Activated CD8-positive, alpha-beta memory T cell treated with anti-CD3 and anti-CD28 coated beads, Interleukin-2, amount 50 U/mL, for 4 hours (primary cell): ENCODE results near the gene GPER1.
A peak's percentile ranks its signal among the peaks of the same experiment; 100 is the strongest.
"Not testable (repeated sequence)": the region's sequence is repeated elsewhere in the genome, so short reads cannot be mapped to it uniquely, and the experiment has no call there.

Experiments
- DNase-seq: peaks from one replicate; pipeline ENCODE4 v3.0.0-alpha.2; 2020

The GPER1 gene

GRCh38 chr7:1087952-1088920 is at the start of gene GPER1:
Gene GPER1, plus strand, starts transcription at chr7:1088113. Its CDS starts 3,616 bp downstream, at chr7:1091729.
- DNase-seq = no peak

- not testable (repeated sequence) for DNase-seq
Measured at GRCh38 chr7:1040233-1040632, 47.7 kb upstream of the GPER1 start.

- no peak for DNase-seq
Measured at GRCh38 chr7:1040790-1041189, 47.1 kb upstream of the GPER1 start.

- DNase-seq = no peak
Measured at GRCh38 chr7:1041551-1042491, 46.1 kb upstream of the GPER1 start.

GRCh38 chr7:1042492-1042833 is 45.5 kb upstream of the GPER1 start:
- no peak for DNase-seq

GRCh38 chr7:1043552-1044188 is 44.2 kb upstream of the GPER1 start:
- DNase-seq = no peak

- DNase-seq = peak; percentile 93
Measured at GRCh38 chr7:1044189-1045068, 43.5 kb upstream of the GPER1 start, which contains the start of gene GPR146. Gene GPR146, plus strand, starts transcription at chr7:1044546. Its CDS starts 12,970 bp downstream, at chr7:1057516.

GRCh38 chr7:1045069-1046063 is 42.5 kb upstream of the GPER1 start:
- DNase-seq = no peak

- no peak for DNase-seq
Measured at GRCh38 chr7:1046722-1047679, 40.9 kb upstream of the GPER1 start.

GRCh38 chr7:1049006-1049741 is 38.7 kb upstream of the GPER1 start:
- no peak for DNase-seq

GRCh38 chr7:1049801-1050200 is 38.1 kb upstream of the GPER1 start:
- no peak for DNase-seq

GRCh38 chr7:1050254-1050906 is 37.5 kb upstream of the GPER1 start:
- no peak for DNase-seq

- DNase-seq = no peak
Measured at GRCh38 chr7:1050956-1051690, 36.8 kb upstream of the GPER1 start.

GRCh38 chr7:1052031-1052818 is 35.7 kb upstream of the GPER1 start:
- DNase-seq = no peak

- DNase-seq = no peak
Measured at GRCh38 chr7:1053002-1053411, 34.9 kb upstream of the GPER1 start.

- no peak for DNase-seq
Measured at GRCh38 chr7:1053816-1054370, 34.0 kb upstream of the GPER1 start.
